ENCODE results near the gene MCRIP1.

Gene MCRIP1

DNA sequence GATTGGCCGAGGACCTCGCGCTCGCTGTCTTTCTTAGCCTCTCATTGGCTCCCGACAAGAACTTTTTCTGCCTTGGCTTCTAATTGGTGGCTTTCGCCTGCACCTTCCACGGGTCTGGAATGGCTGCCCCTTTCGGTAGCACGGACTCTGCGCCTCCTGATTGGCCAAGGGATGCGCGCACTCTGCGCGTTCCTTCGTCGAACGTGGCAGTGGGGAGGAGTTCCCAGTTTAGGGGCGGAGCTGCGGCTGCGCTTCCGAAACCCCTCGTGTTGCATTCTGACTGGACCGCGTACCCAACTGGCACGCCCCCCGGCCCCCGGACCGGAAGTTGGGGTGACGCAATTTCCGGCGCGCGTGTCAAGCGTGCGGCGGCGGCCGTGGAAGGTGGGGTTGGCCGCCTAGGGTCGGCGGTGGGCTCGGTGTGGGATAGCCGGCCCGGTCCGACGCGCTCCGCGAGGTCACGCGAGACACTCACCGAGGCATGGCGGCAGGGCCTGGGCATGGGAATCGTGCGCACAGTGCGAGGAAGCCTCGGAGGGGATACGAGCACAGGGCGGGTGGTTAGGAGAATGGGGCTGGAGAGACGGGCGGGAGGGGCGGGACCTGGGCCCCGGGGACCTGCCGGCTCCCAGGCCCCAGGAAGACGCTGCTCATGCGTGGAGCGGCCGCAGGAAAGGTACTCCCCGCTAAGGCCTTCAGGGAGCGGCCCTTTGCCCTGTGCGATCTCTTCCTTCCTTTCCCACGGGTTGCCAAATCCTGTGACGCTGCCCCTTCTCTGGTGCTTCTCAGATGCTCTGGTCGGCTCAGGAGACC, 27.9 kb upstream of the MCRIP1 start:
- DNase-seq (ENCODE audit: low read depth in 2 of 2), result peak; percentile 98 to 99

- DNase-seq (ENCODE audit: low read depth in 2 of 2), result peak in 1 of 2 donors; percentile 97
These were observed 27.0 kb upstream of the MCRIP1 start, which contains the start of gene P4HB for GRCh38 chr17:81859906-81860755. TSS of gene P4HB (minus strand) at chr17:81860535. CDS start at chr17:81860471, 64 bp downstream.

GRCh38 chr17:81858967-81859905, 26.1 kb upstream of the MCRIP1 start:
- no peak for DNase-seq (ENCODE audit: low read depth in 2 of 2)

GRCh38 chr17:81858170-81858966, 25.3 kb upstream of the MCRIP1 start:
- no peak for DNase-seq (ENCODE audit: low read depth in 2 of 2)

GRCh38 chr17:81854974-81855774, 22.1 kb upstream of the MCRIP1 start:
- DNase-seq (ENCODE audit: low read depth in 2 of 2), result no peak

GRCh38 chr17:81852237-81852636, 19.1 kb upstream of the MCRIP1 start:
- DNase-seq (ENCODE audit: low read depth in 2 of 2), result no peak

- no peak for DNase-seq (ENCODE audit: low read depth in 2 of 2)
These were observed 18.3 kb upstream of the MCRIP1 start for GRCh38 chr17:81851423-81851822.

DNA sequence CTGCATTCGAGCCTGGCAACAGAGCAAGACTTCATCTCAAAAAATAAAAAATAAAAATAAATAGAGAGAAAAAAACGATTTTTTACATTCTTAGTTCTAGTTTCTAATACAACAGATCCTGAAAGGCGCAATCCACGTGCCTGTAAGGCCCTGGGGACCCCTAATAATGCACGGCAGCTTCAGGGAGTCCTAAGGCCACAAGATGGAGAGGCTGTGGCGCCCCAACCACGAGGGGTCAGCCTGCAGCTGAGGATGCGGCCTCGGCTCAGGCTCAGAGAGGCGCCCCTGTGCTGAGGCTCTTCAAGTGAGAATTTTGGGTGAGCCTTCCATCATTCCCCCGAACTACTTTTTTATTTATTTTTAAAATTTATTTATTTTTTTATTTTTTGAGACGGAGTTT, 16.4 kb upstream of the MCRIP1 start:
- DNase-seq (ENCODE audit: low read depth in 2 of 2), result no peak

GRCh38 chr17:81846743-81847689, 13.9 kb upstream of the MCRIP1 start:
- no peak for DNase-seq (ENCODE audit: low read depth in 2 of 2)

DNA sequence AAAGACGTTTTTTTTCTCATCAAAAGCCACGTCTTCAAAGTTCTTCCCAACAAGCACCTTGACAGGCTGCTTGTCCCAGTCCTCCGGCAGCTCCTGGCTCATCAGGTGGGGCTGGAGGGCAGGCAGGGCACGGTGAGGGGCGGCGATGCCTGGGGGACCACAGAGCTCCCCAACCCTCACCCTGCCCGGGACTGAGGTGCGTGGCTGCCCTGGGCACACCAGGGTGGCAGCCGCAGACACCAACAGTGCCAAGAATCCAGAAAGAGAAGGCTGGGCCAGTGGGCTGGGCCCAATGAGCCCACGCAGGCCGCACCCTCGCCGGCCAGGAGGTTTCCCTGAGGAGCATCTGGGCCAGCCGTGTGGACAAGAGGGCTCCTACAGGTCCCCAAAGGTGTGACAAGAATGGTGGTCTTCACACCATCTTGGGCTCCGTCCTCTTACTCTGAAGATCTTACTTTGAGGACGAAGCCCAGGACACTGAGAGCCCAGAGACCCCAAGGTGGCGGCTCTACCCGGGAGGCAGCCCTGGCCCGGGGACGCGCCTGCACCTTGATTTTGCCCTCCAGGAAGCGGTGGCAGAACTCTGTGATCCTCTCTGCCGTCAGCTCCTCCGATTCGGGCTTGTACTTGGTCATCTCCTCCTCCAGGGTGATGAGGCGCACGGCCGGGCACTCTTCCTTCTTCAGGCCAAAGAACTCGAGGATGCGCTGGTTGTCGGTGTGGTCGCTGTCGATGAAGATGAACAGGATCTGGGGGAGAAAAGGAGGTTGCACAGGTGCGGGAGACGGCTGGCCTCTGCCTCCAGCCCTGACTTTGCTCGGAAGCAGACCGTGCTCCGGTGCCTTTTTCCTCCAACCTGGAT, 13.0 kb upstream of the MCRIP1 start:
- DNase-seq (ENCODE audit: low read depth in 2 of 2), result no peak

- no peak for DNase-seq (ENCODE audit: low read depth in 2 of 2)
These were observed 12.3 kb upstream of the MCRIP1 start for GRCh38 chr17:81845361-81845760.

DNA sequence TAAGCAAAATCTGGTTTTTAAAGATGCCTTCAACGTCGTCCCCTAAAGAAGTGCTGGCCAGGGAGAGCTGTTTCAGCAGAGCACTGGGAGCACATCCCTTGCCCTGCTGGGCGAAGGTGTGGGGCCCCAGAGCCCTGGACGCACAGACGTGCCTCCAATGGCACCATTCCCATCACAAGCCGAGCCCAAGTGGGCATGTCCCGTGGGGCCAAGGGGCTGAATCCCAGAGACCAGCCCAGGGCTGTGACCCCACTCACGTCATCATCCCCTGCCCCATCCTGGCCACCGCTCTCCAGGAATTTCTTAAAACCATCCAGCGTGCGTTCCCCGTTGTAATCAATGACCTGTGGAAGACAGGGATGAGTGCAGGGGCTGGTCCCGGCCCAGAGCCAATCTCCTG, 11.8 kb upstream of the MCRIP1 start:
- DNase-seq (ENCODE audit: low read depth in 2 of 2), result no peak

GRCh38 chr17:81844327-81844851, 11.3 kb upstream of the MCRIP1 start:
- no peak for DNase-seq (ENCODE audit: low read depth in 2 of 2)

DNA sequence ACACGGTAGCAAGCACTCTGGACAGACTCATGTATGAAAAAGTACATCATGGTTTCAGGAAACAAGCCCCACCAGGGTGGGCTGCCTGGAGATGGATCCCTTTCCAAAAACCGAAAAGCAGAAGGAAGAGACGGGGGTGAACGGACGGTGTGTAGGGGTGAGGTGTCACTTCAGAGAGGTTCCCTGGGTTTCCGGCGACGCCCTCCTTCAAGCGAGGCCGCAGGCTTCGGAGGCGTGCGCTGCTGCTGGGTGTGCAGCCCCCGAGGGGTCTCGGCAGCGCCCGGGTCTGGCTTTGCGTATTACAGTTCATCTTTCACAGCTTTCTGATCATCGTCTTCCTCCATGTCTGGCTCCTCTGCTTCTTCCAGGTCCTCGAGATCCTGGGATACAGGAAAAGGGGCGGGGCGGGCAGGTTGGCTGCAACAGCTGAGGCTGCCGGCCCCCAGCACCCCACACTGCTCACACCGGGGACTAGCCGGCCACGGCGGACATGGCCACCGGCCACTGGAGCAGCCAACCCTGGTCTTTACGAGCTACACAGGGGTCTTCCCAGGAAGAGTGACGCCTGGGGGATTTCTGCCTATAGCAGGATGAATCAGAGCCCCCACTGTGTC, 10.7 kb upstream of the MCRIP1 start:
- DNase-seq (ENCODE audit: low read depth in 2 of 2), result no peak

- DNase-seq (ENCODE audit: low read depth in 2 of 2), result no peak
These were observed 9.8 kb upstream of the MCRIP1 start for GRCh38 chr17:81842725-81843504.

- DNase-seq (ENCODE audit: low read depth in 2 of 2), result no peak
These were observed 9.3 kb upstream of the MCRIP1 start for GRCh38 chr17:81842378-81842724.

GRCh38 chr17:81841866-81842265, 8.8 kb upstream of the MCRIP1 start:
- DNase-seq (ENCODE audit: low read depth in 2 of 2), result no peak
